GM12873 (cell line): ENCODE results near the gene RAB30.

Experiments used
- CTCF ChIP-seq: IDR thresholded peaks from 2 replicates; pipeline ENCODE4 v1.5.1; 2012; ENCODE audit warnings: low read depth, mild to moderate bottlenecking, moderate library complexity, low read length, control low read depth; ENCODE audit not compliant: insufficient read depth; ENCODE audit errors: missing control alignments

The RAB30 gene

GRCh38 chr11:83035070-83035854 is 36.4 kb downstream of the RAB30 start:
- TF ChIP-seq CTCF, result no peak

GRCh38 chr11:83034673-83035014 is 37.1 kb downstream of the RAB30 start:
- TF ChIP-seq CTCF, result no peak

- no peak for TF ChIP-seq CTCF
Observed at GRCh38 chr11:83033972-83034672, 37.6 kb downstream of the RAB30 start.

- no peak for TF ChIP-seq CTCF
Observed at GRCh38 chr11:83033371-83033770, 38.3 kb downstream of the RAB30 start.

- no peak for TF ChIP-seq CTCF
Observed at GRCh38 chr11:83031127-83031526, 40.6 kb downstream of the RAB30 start.

- no peak for TF ChIP-seq CTCF
Observed at GRCh38 chr11:83027794-83028193, 43.9 kb downstream of the RAB30 start.

- TF ChIP-seq CTCF, result no peak
Observed at GRCh38 chr11:83027289-83027688, 44.4 kb downstream of the RAB30 start.
